K562 (cell line): ENCODE measurements around the gene LONRF2. TPM values are rescaled to one million over a fixed set of nuclear protein-coding genes. Genes with fewer than 3 reads are reported as not detected.
A peak's percentile ranks its signal among the peaks of the same experiment; 100 is the strongest.

ENCODE experiments used
- EWSR1 ChIP-seq: fragments of 450-650 bp; IDR thresholded peaks from 2 replicates; pipeline ENCODE4 v1.6.1; 2018; ENCODE audit warnings: borderline replicate concordance, mild to moderate bottlenecking, low read depth, moderate library complexity; ENCODE audit not compliant: partially characterized antibody
- FOXA1 ChIP-seq: fragments of 450-650 bp; IDR thresholded peaks from 2 replicates; pipeline ENCODE4 v1.6.1; 2016; ENCODE audit warnings: mild to moderate bottlenecking, borderline replicate concordance
- ZBTB1 ChIP-seq: sonication (generic); formaldehyde crosslinking; IDR thresholded peaks from 2 replicates; pipeline ENCODE4 v1.8.1; 2023; ENCODE audit warnings: missing genetic modification reagents, low read depth, mild to moderate bottlenecking, borderline replicate concordance
- ZNF224 ChIP-seq: sonication (generic); formaldehyde crosslinking; IDR thresholded peaks from 2 replicates; pipeline ENCODE4 v1.8.0; 2022; ENCODE audit warnings: mild to moderate bottlenecking, missing genetic modification reagents
- polyA plus RNA-seq, 8 experiments: library from polyadenylated mRNA; depleted of rRNA in 4 of 8; stranded (reverse) in 5 of 8; unstranded in 3 of 8; fragments of >200 nt; fragmentation: Nextera tagmentation in 2 of 8; fragmentation: Illumina TruSeq in 1 of 8; extraction: Ambion mirVana in 2 of 8; extraction: Trizol in 1 of 8; gene quantifications; 2 replicates each; pipeline versions ENCODE4 v1.2.1 to v1.2.3, GENCODE V29; 2011 to 2014; ENCODE audit warnings: inconsistent platforms in 1 of 8, missing spikeins in 1 of 8
- total RNA-seq, 7 experiments: library from RNA; depleted of rRNA in 6 of 7; stranded (reverse); fragments of >200 nt in 6 of 7; fragmentation: Illumina TruSeq in 2 of 7; extraction: Trizol in 2 of 7; gene quantifications; 2 replicates each; pipeline versions ENCODE4 v1.2.1 to v1.2.3, GENCODE V29; 2011 to 2021; ENCODE audit warnings: low replicate concordance in 1 of 7
- TF ChIP-seq, protein P1 (sequence below): fragments of 450-650 bp; IDR thresholded peaks from 2 replicates; pipeline ENCODE4 v1.6.1; 2016; ENCODE audit warnings: mild to moderate bottlenecking
- TF ChIP-seq, protein P2 (sequence below): fragments of 450-650 bp; IDR thresholded peaks from 2 replicates; pipeline ENCODE4 v1.6.1; 2016; ENCODE audit warnings: mild to moderate bottlenecking, moderate library complexity
- TF ChIP-seq, protein P3 (sequence below): fragments of 250-450 bp; sonication (Bioruptor Pico); IDR thresholded peaks from 2 replicates; pipeline ENCODE4 v1.8.0; 2021; ENCODE audit warnings: moderate library complexity, mild to moderate bottlenecking, inconsistent platforms
- TF ChIP-seq, protein P4 (sequence below), 2 experiments: fragments of 450-650 bp; conservative IDR thresholded peaks; 2 replicates each; pipeline ENCODE4 v1.6.1; 2017; ENCODE audit warnings: mild to moderate bottlenecking in 2 of 2, moderate library complexity in 2 of 2

The LONRF2 gene
- total and polyA plus RNA-seq, 9 of the 15 experiments (the other 6 are each of a cell fraction or from before 2014, with no cell fraction given), result 0.35 to 5.0 (median 2.7) TPM

DNA sequence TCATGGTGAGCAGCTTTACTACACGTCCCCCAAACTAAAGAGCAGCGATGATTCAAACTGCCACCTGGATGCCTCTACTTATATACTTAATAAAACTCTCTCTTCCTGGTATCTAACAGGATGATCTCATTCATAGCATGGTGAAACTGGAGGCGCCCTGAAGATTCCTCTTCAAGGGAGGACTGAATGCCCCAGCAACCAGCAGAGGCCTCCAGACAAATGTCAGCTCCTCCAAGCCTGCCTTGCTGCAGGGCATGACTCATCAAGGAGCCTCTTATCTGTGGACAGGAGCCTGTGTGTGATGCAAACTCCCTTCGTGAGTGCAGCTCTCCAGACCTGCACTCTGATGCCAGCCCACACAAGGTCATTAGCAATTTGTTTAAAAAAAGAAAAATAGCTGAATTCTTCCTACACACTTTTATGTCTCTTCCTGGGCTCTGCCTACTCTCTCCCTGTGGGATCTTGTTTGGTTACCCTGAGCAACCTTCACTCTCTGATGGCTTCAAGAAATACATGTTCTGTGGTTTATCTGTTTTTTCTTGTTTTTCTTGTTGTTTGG lies 30.2 kb downstream of the LONRF2 start (continued):
- TF ChIP-seq, protein P1, sequence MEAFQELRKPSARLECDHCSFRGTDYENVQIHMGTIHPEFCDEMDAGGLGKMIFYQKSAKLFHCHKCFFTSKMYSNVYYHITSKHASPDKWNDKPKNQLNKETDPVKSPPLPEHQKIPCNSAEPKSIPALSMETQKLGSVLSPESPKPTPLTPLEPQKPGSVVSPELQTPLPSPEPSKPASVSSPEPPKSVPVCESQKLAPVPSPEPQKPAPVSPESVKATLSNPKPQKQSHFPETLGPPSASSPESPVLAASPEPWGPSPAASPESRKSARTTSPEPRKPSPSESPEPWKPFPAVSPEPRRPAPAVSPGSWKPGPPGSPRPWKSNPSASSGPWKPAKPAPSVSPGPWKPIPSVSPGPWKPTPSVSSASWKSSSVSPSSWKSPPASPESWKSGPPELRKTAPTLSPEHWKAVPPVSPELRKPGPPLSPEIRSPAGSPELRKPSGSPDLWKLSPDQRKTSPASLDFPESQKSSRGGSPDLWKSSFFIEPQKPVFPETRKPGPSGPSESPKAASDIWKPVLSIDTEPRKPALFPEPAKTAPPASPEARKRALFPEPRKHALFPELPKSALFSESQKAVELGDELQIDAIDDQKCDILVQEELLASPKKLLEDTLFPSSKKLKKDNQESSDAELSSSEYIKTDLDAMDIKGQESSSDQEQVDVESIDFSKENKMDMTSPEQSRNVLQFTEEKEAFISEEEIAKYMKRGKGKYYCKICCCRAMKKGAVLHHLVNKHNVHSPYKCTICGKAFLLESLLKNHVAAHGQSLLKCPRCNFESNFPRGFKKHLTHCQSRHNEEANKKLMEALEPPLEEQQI, result no peak
- no peak for TF ChIP-seq EWSR1
- TF ChIP-seq, protein P2, sequence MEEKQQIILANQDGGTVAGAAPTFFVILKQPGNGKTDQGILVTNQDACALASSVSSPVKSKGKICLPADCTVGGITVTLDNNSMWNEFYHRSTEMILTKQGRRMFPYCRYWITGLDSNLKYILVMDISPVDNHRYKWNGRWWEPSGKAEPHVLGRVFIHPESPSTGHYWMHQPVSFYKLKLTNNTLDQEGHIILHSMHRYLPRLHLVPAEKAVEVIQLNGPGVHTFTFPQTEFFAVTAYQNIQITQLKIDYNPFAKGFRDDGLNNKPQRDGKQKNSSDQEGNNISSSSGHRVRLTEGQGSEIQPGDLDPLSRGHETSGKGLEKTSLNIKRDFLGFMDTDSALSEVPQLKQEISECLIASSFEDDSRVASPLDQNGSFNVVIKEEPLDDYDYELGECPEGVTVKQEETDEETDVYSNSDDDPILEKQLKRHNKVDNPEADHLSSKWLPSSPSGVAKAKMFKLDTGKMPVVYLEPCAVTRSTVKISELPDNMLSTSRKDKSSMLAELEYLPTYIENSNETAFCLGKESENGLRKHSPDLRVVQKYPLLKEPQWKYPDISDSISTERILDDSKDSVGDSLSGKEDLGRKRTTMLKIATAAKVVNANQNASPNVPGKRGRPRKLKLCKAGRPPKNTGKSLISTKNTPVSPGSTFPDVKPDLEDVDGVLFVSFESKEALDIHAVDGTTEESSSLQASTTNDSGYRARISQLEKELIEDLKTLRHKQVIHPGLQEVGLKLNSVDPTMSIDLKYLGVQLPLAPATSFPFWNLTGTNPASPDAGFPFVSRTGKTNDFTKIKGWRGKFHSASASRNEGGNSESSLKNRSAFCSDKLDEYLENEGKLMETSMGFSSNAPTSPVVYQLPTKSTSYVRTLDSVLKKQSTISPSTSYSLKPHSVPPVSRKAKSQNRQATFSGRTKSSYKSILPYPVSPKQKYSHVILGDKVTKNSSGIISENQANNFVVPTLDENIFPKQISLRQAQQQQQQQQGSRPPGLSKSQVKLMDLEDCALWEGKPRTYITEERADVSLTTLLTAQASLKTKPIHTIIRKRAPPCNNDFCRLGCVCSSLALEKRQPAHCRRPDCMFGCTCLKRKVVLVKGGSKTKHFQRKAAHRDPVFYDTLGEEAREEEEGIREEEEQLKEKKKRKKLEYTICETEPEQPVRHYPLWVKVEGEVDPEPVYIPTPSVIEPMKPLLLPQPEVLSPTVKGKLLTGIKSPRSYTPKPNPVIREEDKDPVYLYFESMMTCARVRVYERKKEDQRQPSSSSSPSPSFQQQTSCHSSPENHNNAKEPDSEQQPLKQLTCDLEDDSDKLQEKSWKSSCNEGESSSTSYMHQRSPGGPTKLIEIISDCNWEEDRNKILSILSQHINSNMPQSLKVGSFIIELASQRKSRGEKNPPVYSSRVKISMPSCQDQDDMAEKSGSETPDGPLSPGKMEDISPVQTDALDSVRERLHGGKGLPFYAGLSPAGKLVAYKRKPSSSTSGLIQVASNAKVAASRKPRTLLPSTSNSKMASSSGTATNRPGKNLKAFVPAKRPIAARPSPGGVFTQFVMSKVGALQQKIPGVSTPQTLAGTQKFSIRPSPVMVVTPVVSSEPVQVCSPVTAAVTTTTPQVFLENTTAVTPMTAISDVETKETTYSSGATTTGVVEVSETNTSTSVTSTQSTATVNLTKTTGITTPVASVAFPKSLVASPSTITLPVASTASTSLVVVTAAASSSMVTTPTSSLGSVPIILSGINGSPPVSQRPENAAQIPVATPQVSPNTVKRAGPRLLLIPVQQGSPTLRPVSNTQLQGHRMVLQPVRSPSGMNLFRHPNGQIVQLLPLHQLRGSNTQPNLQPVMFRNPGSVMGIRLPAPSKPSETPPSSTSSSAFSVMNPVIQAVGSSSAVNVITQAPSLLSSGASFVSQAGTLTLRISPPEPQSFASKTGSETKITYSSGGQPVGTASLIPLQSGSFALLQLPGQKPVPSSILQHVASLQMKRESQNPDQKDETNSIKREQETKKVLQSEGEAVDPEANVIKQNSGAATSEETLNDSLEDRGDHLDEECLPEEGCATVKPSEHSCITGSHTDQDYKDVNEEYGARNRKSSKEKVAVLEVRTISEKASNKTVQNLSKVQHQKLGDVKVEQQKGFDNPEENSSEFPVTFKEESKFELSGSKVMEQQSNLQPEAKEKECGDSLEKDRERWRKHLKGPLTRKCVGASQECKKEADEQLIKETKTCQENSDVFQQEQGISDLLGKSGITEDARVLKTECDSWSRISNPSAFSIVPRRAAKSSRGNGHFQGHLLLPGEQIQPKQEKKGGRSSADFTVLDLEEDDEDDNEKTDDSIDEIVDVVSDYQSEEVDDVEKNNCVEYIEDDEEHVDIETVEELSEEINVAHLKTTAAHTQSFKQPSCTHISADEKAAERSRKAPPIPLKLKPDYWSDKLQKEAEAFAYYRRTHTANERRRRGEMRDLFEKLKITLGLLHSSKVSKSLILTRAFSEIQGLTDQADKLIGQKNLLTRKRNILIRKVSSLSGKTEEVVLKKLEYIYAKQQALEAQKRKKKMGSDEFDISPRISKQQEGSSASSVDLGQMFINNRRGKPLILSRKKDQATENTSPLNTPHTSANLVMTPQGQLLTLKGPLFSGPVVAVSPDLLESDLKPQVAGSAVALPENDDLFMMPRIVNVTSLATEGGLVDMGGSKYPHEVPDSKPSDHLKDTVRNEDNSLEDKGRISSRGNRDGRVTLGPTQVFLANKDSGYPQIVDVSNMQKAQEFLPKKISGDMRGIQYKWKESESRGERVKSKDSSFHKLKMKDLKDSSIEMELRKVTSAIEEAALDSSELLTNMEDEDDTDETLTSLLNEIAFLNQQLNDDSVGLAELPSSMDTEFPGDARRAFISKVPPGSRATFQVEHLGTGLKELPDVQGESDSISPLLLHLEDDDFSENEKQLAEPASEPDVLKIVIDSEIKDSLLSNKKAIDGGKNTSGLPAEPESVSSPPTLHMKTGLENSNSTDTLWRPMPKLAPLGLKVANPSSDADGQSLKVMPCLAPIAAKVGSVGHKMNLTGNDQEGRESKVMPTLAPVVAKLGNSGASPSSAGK, result peak; percentile 73; the same call in 1 of the 2 replicates
- no peak for TF ChIP-seq FOXA1
- TF ChIP-seq ZNF224 (CRISPR knock-in tag), result no peak
- TF ChIP-seq, protein P3, sequence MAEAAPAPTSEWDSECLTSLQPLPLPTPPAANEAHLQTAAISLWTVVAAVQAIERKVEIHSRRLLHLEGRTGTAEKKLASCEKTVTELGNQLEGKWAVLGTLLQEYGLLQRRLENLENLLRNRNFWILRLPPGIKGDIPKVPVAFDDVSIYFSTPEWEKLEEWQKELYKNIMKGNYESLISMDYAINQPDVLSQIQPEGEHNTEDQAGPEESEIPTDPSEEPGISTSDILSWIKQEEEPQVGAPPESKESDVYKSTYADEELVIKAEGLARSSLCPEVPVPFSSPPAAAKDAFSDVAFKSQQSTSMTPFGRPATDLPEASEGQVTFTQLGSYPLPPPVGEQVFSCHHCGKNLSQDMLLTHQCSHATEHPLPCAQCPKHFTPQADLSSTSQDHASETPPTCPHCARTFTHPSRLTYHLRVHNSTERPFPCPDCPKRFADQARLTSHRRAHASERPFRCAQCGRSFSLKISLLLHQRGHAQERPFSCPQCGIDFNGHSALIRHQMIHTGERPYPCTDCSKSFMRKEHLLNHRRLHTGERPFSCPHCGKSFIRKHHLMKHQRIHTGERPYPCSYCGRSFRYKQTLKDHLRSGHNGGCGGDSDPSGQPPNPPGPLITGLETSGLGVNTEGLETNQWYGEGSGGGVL (CRISPR knock-in tag), result no peak
- TF ChIP-seq ZBTB1, result no peak
- TF ChIP-seq, protein P4, sequence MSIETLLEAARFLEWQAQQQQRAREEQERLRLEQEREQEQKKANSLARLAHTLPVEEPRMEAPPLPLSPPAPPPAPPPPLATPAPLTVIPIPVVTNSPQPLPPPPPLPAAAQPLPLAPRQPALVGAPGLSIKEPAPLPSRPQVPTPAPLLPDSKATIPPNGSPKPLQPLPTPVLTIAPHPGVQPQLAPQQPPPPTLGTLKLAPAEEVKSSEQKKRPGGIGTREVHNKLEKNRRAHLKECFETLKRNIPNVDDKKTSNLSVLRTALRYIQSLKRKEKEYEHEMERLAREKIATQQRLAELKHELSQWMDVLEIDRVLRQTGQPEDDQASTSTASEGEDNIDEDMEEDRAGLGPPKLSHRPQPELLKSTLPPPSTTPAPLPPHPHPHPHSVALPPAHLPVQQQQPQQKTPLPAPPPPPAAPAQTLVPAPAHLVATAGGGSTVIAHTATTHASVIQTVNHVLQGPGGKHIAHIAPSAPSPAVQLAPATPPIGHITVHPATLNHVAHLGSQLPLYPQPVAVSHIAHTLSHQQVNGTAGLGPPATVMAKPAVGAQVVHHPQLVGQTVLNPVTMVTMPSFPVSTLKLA (conservative IDR thresholded peaks at IDR 0.05), result 0 out of 4 replicates have a peak, but pooled peaks have one; percentile 13 to 56
